Measurements from ENCODE around the gene RPS27. TPM values are rescaled to one million over a fixed set of nuclear protein-coding genes. Genes with fewer than 3 reads are reported as not detected.
A peak's percentile ranks its signal among the peaks of the same experiment; 100 is the strongest.

The RPS27 gene
- total and polyA plus RNA-seq, 3 experiments from 2014 or later: 1,959 to 20,406 (median 2,149) TPM

DNA sequence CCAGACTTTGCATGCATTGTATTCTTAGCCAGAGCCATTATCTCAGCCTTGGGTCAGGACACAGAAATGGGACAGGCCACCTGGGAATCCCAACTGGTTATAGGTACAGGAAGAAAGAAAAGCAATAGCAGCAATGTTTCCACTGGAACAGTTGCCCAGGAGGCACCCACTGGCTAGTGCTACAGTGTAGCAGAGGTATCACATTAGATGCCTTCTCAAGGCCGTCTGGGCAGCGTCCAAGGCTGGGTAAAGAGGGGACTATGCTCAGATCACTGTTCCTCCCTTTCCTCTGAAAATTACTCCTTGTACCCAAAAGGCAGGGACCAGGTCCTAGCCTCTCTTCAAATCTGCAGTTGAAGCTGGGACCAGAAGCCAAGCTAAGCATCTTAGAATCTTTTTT lies 20.2 kb upstream of the RPS27 start:
- H3K36me3 Mint-ChIP-seq: peaks cover 0 to 39% (median 5%) of the 10 kb centered on the region in 3 donors
- POLR2A ChIA-PET: interaction anchor here (0.6 kb wide), 2 partner anchors 13 to 155 kb away, joined by 3 to 4 read pairs; no protein-coding TSS in a partner anchor
- peak overlapping the region in 3 of 8 donors; percentile 29 to 51 (median 32) for H3K27ac Mint-ChIP-seq
- Histone ChIP-seq H3K27me3 (ENCODE audit: insufficient read depth, low read length, poor library complexity, severe bottlenecking) (no peaks in the 10 kb centered on the region), H3K9me3 (ENCODE audit: low read length) (no peaks in the 10 kb centered on the region), H3K4me3 (ENCODE audit: low read length) (no peak overlapping the region), H3K27ac (ENCODE audit: low read depth, low read length) (no peak overlapping the region), H3K4me1 (ENCODE audit: insufficient read depth, low read length) (peaks cover 21% of the 10 kb centered on the region), H3K36me3 (ENCODE audit: insufficient read depth, low read length) (peaks cover 18% of the 10 kb centered on the region)
- CTCF ChIA-PET: interaction anchor here (1.4 kb wide), 1 partner anchor 24 kb away, joined by 5 read pairs; the partner anchor contains the start of gene DENND4B
- peaks cover 32 to 55% (median 33%) of the 10 kb centered on the region in 3 donors for H3K4me1 Mint-ChIP-seq
- H3K4me3 Mint-ChIP-seq: no peak overlapping the region
- no peaks in the 10 kb centered on the region for H3K9me3 Mint-ChIP-seq
- no peak for DNase-seq
- H3K27me3 Mint-ChIP-seq: no peaks in the 10 kb centered on the region

DNA sequence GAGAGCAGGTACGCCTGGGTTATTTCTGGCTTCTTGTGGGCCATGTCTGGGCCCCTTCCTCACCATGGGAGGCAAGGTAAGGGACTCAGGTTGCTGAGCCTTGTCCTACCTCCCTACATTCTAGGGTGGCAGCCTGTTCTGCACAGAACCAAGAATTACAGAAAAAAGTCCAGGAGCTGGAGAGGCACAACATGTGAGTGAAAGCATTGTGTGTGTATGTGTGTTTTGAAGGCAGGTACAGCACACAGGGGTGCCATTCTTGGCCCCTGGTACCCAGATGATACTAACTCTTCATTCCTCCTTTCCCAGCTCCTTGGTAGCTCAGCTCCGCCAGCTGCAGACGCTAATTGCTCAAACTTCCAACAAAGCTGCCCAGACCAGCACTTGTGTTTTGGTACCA lies 17.5 kb upstream of the RPS27 start:
- Histone ChIP-seq H3K4me1 (ENCODE audit: insufficient read depth, low read length) (peaks cover 15% of the 10 kb centered on the region), H3K27me3 (ENCODE audit: insufficient read depth, low read length, poor library complexity, severe bottlenecking) (no peaks in the 10 kb centered on the region), H3K36me3 (ENCODE audit: insufficient read depth, low read length) (peaks cover 26% of the 10 kb centered on the region), H3K9me3 (ENCODE audit: low read length) (no peaks in the 10 kb centered on the region), H3K27ac (ENCODE audit: low read depth, low read length) (no peak overlapping the region), H3K4me3 (ENCODE audit: low read length) (no peak overlapping the region)
- H3K36me3 Mint-ChIP-seq: peaks cover 0 to 51% (median 10%) of the 10 kb centered on the region in 3 donors
- H3K4me1 Mint-ChIP-seq: peaks cover 25 to 49% (median 28%) of the 10 kb centered on the region in 3 donors
- peak overlapping the region in 1 of 7 donors; percentile 84 for H3K4me3 Mint-ChIP-seq
- POLR2A ChIA-PET: interaction anchor here (0.6 to 1.7 kb wide), 3 partner anchors 10 to 177 kb away, joined by 3 to 4 read pairs (median 3); partner anchors contain the start of genes DENND4B and SLC39A1
- no peak for DNase-seq
- peak overlapping the region in 5 of 8 donors; percentile 18 to 91 (median 47) for H3K27ac Mint-ChIP-seq
- CTCF ChIA-PET: interaction anchor here (0.6 to 1.3 kb wide), 2 partner anchors 14 to 1351 kb away, joined by 3 read pairs; no protein-coding TSS in a partner anchor
- H3K27me3 Mint-ChIP-seq: no peaks in the 10 kb centered on the region
- no peaks in the 10 kb centered on the region for H3K9me3 Mint-ChIP-seq

DNA sequence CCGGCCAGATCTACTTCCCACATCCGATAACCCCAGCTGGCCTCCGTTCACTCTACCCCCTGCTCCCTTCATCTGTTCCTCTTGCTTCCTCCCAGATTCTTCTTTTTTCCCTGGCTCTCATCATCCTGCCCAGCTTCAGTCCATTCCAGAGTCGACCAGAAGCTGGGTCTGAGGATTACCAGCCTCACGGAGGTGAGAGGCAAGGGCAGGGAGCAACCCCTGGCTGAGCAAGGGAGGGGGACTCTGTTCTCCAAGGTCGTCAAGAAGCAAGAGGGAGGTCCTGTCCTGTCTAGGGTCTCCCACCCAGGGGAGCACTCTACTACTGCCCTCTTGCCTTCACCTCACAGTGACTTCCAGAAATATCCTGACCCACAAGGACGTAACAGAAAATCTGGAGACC lies 17.0 kb upstream of the RPS27 start:
- Mint-ChIP-seq H3K27ac (peak overlapping the region in 5 of 8 donors; percentile 11 to 91 (median 47)), H3K36me3 (peaks cover 0 to 51% (median 10%) of the 10 kb centered on the region in 3 donors), H3K4me3 (peak overlapping the region in 1 of 7 donors; percentile 84), H3K9me3 (no peaks in the 10 kb centered on the region), H3K27me3 (no peaks in the 10 kb centered on the region), H3K4me1 (peaks cover 28 to 52% (median 31%) of the 10 kb centered on the region in 3 donors)
- ChIA-PET CTCF (interaction anchor here (0.6 to 1.8 kb wide), 3 partner anchors 11 to 1350 kb away, joined by 3 to 6 read pairs (median 3); partner anchors contain the start of gene SLC39A1), POLR2A (interaction anchor here (0.6 to 1.7 kb wide), 3 partner anchors 10 to 178 kb away, joined by 3 to 4 read pairs (median 3); partner anchors contain the start of genes DENND4B and SLC39A1)
- Histone ChIP-seq H3K4me1 (ENCODE audit: insufficient read depth, low read length) (peaks cover 17% of the 10 kb centered on the region), H3K4me3 (ENCODE audit: low read length) (no peak overlapping the region), H3K27ac (ENCODE audit: low read depth, low read length) (no peak overlapping the region), H3K9me3 (ENCODE audit: low read length) (no peaks in the 10 kb centered on the region), H3K36me3 (ENCODE audit: insufficient read depth, low read length) (peaks cover 26% of the 10 kb centered on the region), H3K27me3 (ENCODE audit: insufficient read depth, low read length, poor library complexity, severe bottlenecking) (no peaks in the 10 kb centered on the region)
- no peak for DNase-seq

GRCh38 chr1:153976819-153977249 lies 13.7 kb upstream of the RPS27 start:
- peak overlapping the region; percentile 88 for H3K27ac ChIP-seq (ENCODE audit: low read depth, low read length)
- H3K4me3 Mint-ChIP-seq: peak overlapping the region; percentile 91 to 99 (median 98)
- no peaks in the 10 kb centered on the region for H3K9me3 Mint-ChIP-seq
- H3K4me1 ChIP-seq (ENCODE audit: insufficient read depth, low read length): peaks cover 18% of the 10 kb centered on the region
- no peaks in the 10 kb centered on the region for H3K27me3 ChIP-seq (ENCODE audit: insufficient read depth, low read length, poor library complexity, severe bottlenecking)
- no peak for DNase-seq
- H3K4me1 Mint-ChIP-seq: peaks cover 31 to 46% (median 33%) of the 10 kb centered on the region in 3 donors
- H3K27ac Mint-ChIP-seq: peak overlapping the region; percentile 88 to 99 (median 96)
- H3K27me3 Mint-ChIP-seq: peaks cover 0 to 1% of the 10 kb centered on the region in 2 donors
- ChIA-PET POLR2A (interaction anchor here (1.0 to 5.1 kb wide), 13 partner anchors 10 to 193 kb away, joined by 3 to 58 read pairs (median 5); partner anchors contain the start of genes CREB3L4, CRTC2, DENND4B and GATAD2B), CTCF (interaction anchor here (1.2 to 5.5 kb wide), 8 partner anchors 9 to 405 kb away, joined by 3 to 40 read pairs (median 8); partner anchors contain the start of genes CREB3L4, CRTC2, DENND4B and RAB13)
- peaks cover 0 to 51% (median 10%) of the 10 kb centered on the region in 3 donors for H3K36me3 Mint-ChIP-seq
- peaks cover 26% of the 10 kb centered on the region for H3K36me3 ChIP-seq (ENCODE audit: insufficient read depth, low read length)
- H3K4me3 ChIP-seq (ENCODE audit: low read length): peak overlapping the region; percentile 93
- H3K9me3 ChIP-seq (ENCODE audit: low read length): no peaks in the 10 kb centered on the region

GRCh38 chr1:153977250-153978240 lies 13.0 kb upstream of the RPS27 start, which contains the start of gene JTB:
Gene JTB (minus strand): TSS chr1:153977674. CDS start chr1:153977252, 422 bp downstream.
- Mint-ChIP-seq H3K27ac (peak within 1 kb of the TSS; percentile 88 to 100 (median 96)), H3K27me3 (peaks cover 0 to 1% of the 10 kb centered on the region in 2 donors), H3K36me3 (peaks cover 0 to 50% (median 10%) of the 10 kb centered on the region in 3 donors), H3K4me3 (peak within 1 kb of the TSS; percentile 91 to 99 (median 98)), H3K4me1 (peaks cover 28 to 39% (median 30%) of the 10 kb centered on the region in 3 donors), H3K9me3 (no peaks in the 10 kb centered on the region)
- Histone ChIP-seq H3K36me3 (ENCODE audit: insufficient read depth, low read length) (peaks cover 26% of the 10 kb centered on the region), H3K27me3 (ENCODE audit: insufficient read depth, low read length, poor library complexity, severe bottlenecking) (no peaks in the 10 kb centered on the region), H3K9me3 (ENCODE audit: low read length) (no peaks in the 10 kb centered on the region), H3K4me3 (ENCODE audit: low read length) (peak within 1 kb of the TSS; percentile 93), H3K4me1 (ENCODE audit: insufficient read depth, low read length) (peaks cover 18% of the 10 kb centered on the region), H3K27ac (ENCODE audit: low read depth, low read length) (peak within 1 kb of the TSS; percentile 88)
- CTCF ChIA-PET: interaction anchor here (1.2 to 5.5 kb wide), 9 partner anchors 9 to 406 kb away, joined by 3 to 40 read pairs (median 6); partner anchors contain the start of genes CREB3L4, CRTC2, DENND4B and RAB13
- POLR2A ChIA-PET: interaction anchor here (0.5 to 5.1 kb wide), 16 partner anchors 9 to 1586 kb away, joined by 3 to 58 read pairs (median 4); partner anchors contain the start of genes CREB3L4, CRTC2, DENND4B and GATAD2B
- peak; percentile 74 to 90 (median 81) for DNase-seq

- peaks cover 0 to 3% of the 10 kb centered on the region in 2 donors for H3K27me3 Mint-ChIP-seq
- Histone ChIP-seq H3K4me1 (ENCODE audit: insufficient read depth, low read length) (peaks cover 18% of the 10 kb centered on the region), H3K27ac (ENCODE audit: low read depth, low read length) (peak overlapping the region; percentile 88), H3K27me3 (ENCODE audit: insufficient read depth, low read length, poor library complexity, severe bottlenecking) (no peaks in the 10 kb centered on the region), H3K36me3 (ENCODE audit: insufficient read depth, low read length) (peaks cover 25% of the 10 kb centered on the region), H3K4me3 (ENCODE audit: low read length) (peak overlapping the region; percentile 93), H3K9me3 (ENCODE audit: low read length) (no peaks in the 10 kb centered on the region)
- peaks cover 28 to 37% (median 29%) of the 10 kb centered on the region in 3 donors for H3K4me1 Mint-ChIP-seq
- ChIA-PET POLR2A (interaction anchor here (0.8 to 5.1 kb wide), 8 partner anchors 8 to 307 kb away, joined by 3 to 58 read pairs (median 11); partner anchors contain the start of genes CREB3L4, DENND4B, GATAD2B and RAB13), CTCF (interaction anchor here (1.3 to 5.5 kb wide), 7 partner anchors 9 to 181 kb away, joined by 4 to 40 read pairs (median 6); partner anchors contain the start of genes CREB3L4, CRTC2, DENND4B and RAB13)
- H3K27ac Mint-ChIP-seq: peak overlapping the region; percentile 88 to 100 (median 95)
- peaks cover 0 to 41% (median 7%) of the 10 kb centered on the region in 3 donors for H3K36me3 Mint-ChIP-seq
- DNase-seq: no peak
- peak overlapping the region; percentile 91 to 99 (median 98) for H3K4me3 Mint-ChIP-seq
- H3K9me3 Mint-ChIP-seq: no peaks in the 10 kb centered on the region
Measured at GRCh38 chr1:153978274-153978909, 12.2 kb upstream of the RPS27 start.
